ENCODE data around the gene NUAK1.
"Not testable (repeated sequence)": the region's sequence is repeated elsewhere in the genome, so short reads cannot be mapped to it uniquely, and the experiment has no call there.

The NUAK1 gene

GRCh38 chr12:106027286-106027685, 111.5 kb downstream of the NUAK1 start:
- no peak for DNase-seq

- DNase-seq, result no peak
Observed at GRCh38 chr12:106025129-106025528, 113.6 kb downstream of the NUAK1 start.

- no peak for DNase-seq
Observed at GRCh38 chr12:106023039-106023438, 115.7 kb downstream of the NUAK1 start.

GRCh38 chr12:106022568-106023012, 116.2 kb downstream of the NUAK1 start:
- DNase-seq, result no peak

- no peak for DNase-seq
Observed at GRCh38 chr12:106021516-106021915, 117.2 kb downstream of the NUAK1 start.

- no peak for DNase-seq
Observed at GRCh38 chr12:106020736-106021135, 118.0 kb downstream of the NUAK1 start.

- no peak for DNase-seq
Observed at GRCh38 chr12:106019144-106019543, 119.6 kb downstream of the NUAK1 start.

- DNase-seq, result no peak
Observed at GRCh38 chr12:106018286-106018685, 120.5 kb downstream of the NUAK1 start.

GRCh38 chr12:106016601-106017278, 122.0 kb downstream of the NUAK1 start:
- not testable (repeated sequence) for DNase-seq

- no peak for DNase-seq
Observed at GRCh38 chr12:106015646-106016045, 123.1 kb downstream of the NUAK1 start.

GRCh38 chr12:106013941-106014340, 124.8 kb downstream of the NUAK1 start:
- DNase-seq, result no peak
